NCI-H460 (cell line): Measurements from ENCODE around the gene TOP2B. TPM values are rescaled to one million over a fixed set of nuclear protein-coding genes. Genes with fewer than 3 reads are reported as not detected.
A peak's percentile ranks its signal among the peaks of the same experiment; 100 is the strongest.

Experiments
- DNase-seq: peaks from one replicate; pipeline ENCODE4 v3.0.0-alpha.2; 2016; ENCODE audit warnings: low read depth; ENCODE audit errors: extremely low read depth
- total RNA-seq: library from RNA; depleted of rRNA; stranded (reverse); fragments of >200 nt; shearing (Covaris generic); gene quantifications from 2 replicates; pipeline ENCODE4 v1.2.3, GENCODE V29; 2014

TOP2B gene
- total RNA-seq, 1 experiment from 2014 or later = 90.3 TPM

DNA sequence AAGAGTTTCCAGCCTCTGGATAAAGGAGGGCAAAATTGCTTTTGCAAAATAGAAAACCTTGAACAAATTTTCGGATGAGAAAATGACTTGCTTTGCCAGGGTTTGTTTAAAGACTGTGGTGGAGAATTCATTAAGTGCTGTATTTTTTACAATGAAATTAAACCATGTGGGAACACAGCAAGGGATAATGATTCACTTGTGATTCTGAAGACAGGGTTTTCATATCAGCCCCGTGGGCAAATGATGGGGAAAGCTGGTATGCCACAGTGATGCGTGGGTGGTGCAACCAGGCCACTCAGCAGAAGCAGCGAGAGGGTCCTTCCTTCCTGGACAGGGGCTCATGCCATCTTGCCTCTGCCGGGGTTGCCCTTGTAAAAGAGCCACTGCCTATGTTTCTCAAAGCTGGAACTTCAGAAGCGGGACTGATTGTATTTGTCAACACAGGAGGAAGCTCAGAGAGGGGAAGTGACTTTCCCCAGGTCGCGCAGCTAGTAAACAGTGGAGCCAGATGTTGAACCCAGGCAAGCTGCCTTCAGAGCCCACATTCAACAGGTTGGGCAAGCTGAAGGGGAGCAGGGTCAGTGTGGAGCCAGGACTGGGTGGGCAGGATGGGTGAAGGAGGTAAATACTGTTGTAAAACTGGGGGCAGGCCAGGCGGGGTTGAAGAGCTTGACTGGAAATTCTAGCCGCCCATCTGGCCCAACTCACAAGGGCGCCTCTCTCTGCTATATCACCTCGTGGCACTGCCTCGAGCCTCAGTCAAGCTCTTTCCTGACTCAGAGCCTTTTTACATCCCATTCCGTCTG lies 79.1 kb downstream of the TOP2B start:
- DNase-seq = no peak

GRCh38 chr3:25584011-25584789 lies 80.5 kb downstream of the TOP2B start:
- no peak for DNase-seq

- DNase-seq = no peak
Observed at GRCh38 chr3:25583343-25583742, 81.4 kb downstream of the TOP2B start.

DNA sequence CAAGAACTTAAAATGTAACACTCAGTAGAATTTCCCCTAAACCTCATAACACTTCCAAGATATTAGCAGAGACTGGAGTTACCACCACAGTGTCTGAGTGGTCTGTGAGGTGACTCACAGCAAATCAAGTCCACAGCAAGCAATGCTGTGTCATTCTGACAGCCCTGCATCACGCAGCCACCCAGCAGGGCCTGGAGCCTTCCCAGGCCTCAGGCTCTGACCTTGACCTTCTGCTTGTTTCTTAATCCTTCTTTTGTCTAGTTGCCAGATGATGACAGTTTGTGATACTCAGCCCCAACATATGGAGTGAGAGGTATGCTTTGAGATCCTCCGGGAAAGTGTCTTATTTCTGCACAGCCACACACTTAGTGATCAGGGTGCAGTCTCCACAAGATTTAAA lies 82.5 kb downstream of the TOP2B start:
- DNase-seq = peak; percentile 87

DNA sequence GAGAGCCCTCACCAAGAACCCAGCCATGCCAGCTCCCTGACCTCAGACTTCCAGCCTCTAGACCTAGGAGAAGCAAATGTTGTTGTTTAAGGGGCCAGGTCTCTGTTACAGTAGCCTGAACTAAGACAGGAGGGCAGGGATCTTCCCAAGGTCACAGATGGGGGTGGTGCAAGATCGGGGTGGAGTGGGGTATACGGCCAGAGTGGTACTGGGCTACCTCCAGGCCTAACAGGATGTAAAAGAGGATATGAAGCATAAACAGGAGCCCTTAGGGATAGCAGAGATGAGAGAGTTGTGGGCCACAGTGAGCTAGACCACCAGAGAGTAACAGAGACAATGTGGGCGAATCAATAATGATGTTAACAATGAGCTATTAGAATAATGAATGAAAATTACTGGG lies 82.9 kb downstream of the TOP2B start:
- no peak for DNase-seq

DNA sequence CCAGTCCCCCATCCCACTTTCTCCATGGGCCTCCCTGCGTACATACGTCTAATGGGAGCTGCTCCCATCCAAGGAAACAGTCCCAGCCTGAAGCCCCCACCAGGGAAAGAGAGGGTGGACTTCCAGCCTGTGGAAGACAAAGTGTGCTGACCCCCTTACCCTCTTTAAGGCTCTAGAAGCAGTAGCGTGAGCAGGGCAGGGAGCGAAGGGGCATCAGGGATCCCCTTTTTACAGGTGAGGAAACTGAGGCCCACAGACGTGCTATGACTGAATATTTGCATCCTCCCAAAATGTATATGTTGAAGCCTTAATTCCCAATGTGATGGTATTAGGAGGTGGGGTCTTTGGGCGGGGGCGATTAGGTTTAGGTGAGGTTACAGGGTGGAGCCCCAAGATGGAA lies 83.4 kb downstream of the TOP2B start:
- DNase-seq = no peak

GRCh38 chr3:25580534-25580933 lies 84.2 kb downstream of the TOP2B start:
- DNase-seq = no peak

DNA sequence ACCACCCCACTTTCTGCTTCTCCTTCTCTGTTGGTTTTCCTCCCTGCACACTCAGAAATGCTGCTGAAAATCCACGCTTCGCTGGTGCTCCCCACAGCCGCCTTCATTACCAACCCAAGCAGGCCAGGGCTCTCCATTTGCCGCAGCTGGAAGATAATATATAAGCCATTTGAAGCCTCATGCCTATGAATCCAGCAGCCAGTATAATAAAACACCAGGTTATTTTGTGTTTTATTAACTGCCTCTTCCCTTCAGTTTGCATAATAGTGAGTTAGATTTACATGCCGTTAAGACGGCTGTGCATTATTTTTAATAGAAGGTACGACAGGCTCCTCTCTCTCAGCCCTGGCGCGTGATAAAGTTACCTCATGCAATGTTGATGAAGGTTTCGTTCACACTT lies 86.6 kb downstream of the TOP2B start:
- no peak for DNase-seq

- DNase-seq = no peak
Observed at GRCh38 chr3:25576831-25577454, 87.8 kb downstream of the TOP2B start.

GRCh38 chr3:25576146-25576545 lies 88.6 kb downstream of the TOP2B start:
- DNase-seq = no peak

DNA sequence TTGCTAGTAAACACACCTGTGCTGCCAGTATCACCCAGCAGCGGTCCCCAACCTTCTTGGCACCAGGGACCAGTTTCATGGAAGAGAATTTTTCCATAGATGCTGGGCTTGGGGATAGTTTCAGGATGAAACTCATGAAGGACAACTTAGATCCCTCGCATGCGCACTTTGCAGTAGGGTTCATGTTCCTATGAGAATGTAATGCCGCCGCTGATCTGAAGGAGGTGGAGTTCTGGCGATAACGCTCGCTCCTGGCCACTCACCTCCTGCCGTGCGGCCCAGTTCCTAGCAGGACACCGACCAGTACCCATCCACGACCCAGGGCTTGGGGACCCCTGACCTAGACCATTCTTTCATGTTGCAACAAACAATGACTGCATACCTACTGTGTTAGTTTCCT lies 89.7 kb downstream of the TOP2B start:
- DNase-seq = no peak

DNA sequence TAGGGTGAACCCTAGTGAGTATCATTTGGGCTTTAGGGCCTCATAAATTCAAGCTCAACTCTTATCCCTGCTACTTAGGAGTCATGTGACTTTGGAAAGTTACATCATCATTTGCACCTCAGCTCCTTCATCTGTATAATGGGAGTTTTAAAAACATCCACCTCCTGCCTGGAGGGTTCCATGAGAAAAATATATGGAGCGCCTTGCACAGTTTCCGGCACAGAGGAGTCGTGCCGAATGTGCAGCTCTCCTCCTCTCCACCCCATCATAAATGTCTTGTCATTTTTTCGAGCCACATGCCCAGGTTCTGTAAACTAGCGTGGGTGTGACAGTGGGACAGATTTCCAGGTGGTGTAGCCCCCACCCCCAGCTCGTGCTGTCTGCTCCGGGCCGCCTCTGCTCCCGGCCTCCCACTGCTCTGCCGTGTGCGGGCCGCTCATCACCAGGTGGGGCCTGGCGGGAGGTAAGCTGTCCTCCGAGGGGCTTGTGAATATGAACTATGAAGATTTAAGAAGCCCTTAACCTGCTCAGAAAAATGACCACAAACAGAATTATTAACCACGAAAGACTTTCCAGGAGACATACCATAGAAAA lies 90.4 kb downstream of the TOP2B start:
- DNase-seq = no peak

- DNase-seq = no peak
Observed at GRCh38 chr3:25573386-25574171, 91.1 kb downstream of the TOP2B start.

DNA sequence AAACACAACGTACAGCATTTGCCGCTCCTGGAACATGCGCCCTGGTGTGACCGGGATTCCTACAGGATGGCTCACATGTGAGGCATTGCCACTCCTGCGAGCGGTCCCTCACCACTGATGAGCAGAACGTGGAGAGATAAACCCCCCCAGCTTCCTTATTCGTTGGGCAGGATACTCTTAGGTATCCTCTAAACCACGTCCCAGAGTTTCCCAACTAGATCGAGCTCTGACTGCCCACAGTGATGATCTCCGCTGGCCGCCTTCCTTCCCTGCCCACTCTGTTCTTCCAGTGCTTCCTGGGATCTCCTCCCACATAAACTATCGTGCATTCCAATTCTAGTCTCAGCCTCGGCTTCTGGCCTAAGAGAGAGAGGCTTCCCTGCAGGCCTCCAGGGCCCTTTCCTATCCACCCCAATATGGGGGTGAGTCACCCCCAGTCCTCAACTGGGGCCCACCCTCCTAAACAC lies 91.8 kb downstream of the TOP2B start:
- DNase-seq = no peak

GRCh38 chr3:25572336-25572735 lies 92.4 kb downstream of the TOP2B start:
- no peak for DNase-seq

- DNase-seq = no peak
Observed at GRCh38 chr3:25571285-25571684, 93.4 kb downstream of the TOP2B start.

DNA sequence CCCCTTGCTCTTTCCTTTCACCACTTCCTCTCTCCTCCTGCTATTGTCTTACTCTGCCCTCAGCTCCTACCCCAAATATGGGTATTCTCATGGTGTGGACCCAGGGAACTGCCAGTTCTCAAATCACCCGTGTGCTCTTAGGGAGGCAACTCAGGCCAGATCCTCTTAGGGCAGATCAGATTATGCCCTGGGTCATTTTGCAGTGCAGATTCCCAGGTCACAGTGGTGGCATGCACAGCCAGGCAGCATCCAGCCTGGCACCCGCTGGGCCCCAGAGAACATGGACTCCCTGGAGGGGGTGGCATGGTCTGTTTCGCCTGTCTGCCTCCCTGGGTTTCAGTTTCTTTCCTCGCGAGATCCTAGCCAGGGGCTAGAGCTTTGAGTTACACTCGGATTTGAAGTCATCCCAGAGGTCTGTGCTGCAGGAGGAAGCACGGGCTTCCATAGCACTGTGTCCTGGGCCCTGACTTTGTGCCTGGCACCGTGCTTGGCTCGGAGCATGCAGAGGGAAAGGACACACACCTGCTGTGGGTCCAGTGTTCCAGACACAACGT lies 96.1 kb downstream of the TOP2B start:
- no peak for DNase-seq

GRCh38 chr3:25567806-25568524 lies 96.7 kb downstream of the TOP2B start:
- no peak for DNase-seq

GRCh38 chr3:25567388-25567787 lies 97.3 kb downstream of the TOP2B start:
- DNase-seq = no peak
